Measurements from ENCODE around the gene IGFBP6.

Gene IGFBP6

DNA sequence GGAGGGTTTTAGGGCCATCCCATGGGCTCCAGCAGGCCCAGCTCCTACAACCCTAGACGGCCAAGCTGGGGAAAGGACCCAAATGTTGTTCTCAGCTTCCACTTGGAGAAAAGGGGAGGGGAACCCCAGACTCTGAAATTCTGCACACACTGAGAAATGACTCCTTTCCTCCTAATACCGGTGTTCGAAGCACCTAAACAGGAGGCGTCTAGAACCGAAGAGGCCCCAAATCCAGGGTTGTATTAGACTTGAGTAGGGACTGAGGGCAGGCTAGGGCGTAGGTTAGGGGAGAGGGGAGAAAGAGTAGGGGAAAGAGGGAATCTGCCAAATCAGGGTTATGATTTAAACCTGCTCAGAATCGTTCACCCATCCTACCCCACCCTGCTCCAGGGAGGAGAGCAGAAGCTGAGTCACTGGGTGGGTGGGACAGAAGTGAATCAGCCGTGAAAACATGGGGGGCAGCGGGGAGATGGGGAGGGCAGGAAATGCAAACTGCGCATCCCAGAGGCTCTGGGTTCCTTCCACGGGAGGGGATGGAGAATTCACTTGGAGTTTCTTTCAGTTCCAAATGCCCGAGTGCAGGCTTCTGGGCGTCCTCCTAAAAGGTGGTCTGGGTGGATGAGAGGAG is 1.0 kb downstream of the IGFBP6 start:
- H3K4me3 ChIP-seq (ENCODE audit: low read depth, low read length, poor library complexity, severe bottlenecking), result peak overlapping the region; percentile 61

DNA sequence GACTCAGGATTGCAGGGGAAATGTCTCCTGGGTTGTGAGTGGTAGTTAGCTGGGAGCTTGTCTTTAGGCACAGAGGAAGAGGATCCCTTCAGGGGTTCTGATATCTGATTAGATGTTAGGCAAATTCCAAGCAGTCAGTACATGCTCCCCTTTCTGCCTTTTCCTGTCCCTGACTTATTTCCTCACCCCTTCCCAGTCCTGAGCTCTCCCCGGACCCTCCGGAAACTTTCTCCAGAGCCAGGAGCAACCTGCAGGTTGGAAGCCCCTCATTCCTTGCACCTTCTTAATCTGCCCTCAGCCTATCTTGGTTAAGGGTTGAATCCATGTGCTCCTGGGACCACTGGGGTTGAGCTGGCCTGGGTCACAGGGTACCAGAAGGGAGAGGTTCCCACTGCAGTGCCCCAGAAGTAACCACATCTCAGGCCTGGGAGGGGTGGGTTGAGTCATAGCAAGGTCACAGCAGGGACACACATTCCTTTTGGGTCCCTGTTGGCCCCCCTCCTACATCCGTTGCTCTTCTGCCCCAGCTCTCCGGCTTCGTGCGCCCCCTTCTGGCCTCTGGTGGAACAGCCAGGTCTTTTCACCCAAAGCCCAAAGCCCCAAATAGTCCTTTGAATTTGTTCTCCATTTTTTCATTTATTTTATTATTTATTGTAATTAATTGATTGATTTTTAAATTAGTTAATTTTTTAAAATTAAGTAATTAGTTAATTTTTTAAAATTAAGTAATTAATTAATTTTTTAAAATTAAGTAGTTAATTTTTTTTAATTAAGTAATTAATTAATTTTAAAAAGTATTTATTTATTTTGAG is 1.8 kb downstream of the IGFBP6 start:
- H2AFZ ChIP-seq (ENCODE audit: low read length), result no peak overlapping the region
- H3K4me1 ChIP-seq (ENCODE audit: insufficient read depth, low read length, severe bottlenecking), result peaks cover 45% of the 10 kb centered on the region
- no peak overlapping the region for H3K27ac ChIP-seq (ENCODE audit: low read depth, low read length, poor library complexity, severe bottlenecking)
- H3K27me3 ChIP-seq (ENCODE audit: insufficient read depth, low read length), result peaks cover 5% of the 10 kb centered on the region; the same call in 1 of the 2 replicates
- no peaks in the 10 kb centered on the region for H4K20me1 ChIP-seq (ENCODE audit: insufficient read depth, low read length)
- TF ChIP-seq, protein P1, sequence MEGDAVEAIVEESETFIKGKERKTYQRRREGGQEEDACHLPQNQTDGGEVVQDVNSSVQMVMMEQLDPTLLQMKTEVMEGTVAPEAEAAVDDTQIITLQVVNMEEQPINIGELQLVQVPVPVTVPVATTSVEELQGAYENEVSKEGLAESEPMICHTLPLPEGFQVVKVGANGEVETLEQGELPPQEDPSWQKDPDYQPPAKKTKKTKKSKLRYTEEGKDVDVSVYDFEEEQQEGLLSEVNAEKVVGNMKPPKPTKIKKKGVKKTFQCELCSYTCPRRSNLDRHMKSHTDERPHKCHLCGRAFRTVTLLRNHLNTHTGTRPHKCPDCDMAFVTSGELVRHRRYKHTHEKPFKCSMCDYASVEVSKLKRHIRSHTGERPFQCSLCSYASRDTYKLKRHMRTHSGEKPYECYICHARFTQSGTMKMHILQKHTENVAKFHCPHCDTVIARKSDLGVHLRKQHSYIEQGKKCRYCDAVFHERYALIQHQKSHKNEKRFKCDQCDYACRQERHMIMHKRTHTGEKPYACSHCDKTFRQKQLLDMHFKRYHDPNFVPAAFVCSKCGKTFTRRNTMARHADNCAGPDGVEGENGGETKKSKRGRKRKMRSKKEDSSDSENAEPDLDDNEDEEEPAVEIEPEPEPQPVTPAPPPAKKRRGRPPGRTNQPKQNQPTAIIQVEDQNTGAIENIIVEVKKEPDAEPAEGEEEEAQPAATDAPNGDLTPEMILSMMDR (IDR thresholded peaks at IDR 0.05; ENCODE audit: low read length), result peak; percentile 92
- no peak for TF ChIP-seq EZH2 (IDR thresholded peaks at IDR 0.05; ENCODE audit: borderline replicate concordance, low read length)
- H3K36me3 ChIP-seq (ENCODE audit: insufficient read depth, low read length), result no peaks in the 10 kb centered on the region
- no peaks in the 10 kb centered on the region for H3F3A ChIP-seq (ENCODE audit: insufficient read depth, low read length)
- no peaks in the 10 kb centered on the region for H3K9me3 ChIP-seq (ENCODE audit: low read length)
- no peak overlapping the region for H3K4me3 ChIP-seq (ENCODE audit: low read depth, low read length, poor library complexity, severe bottlenecking)
- no peaks in the 10 kb centered on the region for H3K79me2 ChIP-seq (ENCODE audit: insufficient read depth, low read length)
- H3K9me2 ChIP-seq (ENCODE audit: low read depth, low read length), result no peaks in the 10 kb centered on the region
- no peak overlapping the region for H3K4me2 ChIP-seq (ENCODE audit: low read length)
- H3K9ac ChIP-seq (ENCODE audit: low read length), result no peak overlapping the region

More for the DNA sequence above, 1.0 kb downstream of the IGFBP6 start:
- Histone ChIP-seq H2AFZ (ENCODE audit: low read length) (no peak overlapping the region), H3K27me3 (ENCODE audit: insufficient read depth, low read length) (peaks cover 5% of the 10 kb centered on the region; the same call in 1 of the 2 replicates), H4K20me1 (ENCODE audit: insufficient read depth, low read length) (no peaks in the 10 kb centered on the region), H3F3A (ENCODE audit: insufficient read depth, low read length) (no peaks in the 10 kb centered on the region), H3K36me3 (ENCODE audit: insufficient read depth, low read length) (no peaks in the 10 kb centered on the region), H3K27ac (ENCODE audit: low read depth, low read length, poor library complexity, severe bottlenecking) (no peak overlapping the region), H3K9me2 (ENCODE audit: low read depth, low read length) (no peaks in the 10 kb centered on the region), H3K9me3 (ENCODE audit: low read length) (no peaks in the 10 kb centered on the region), H3K4me1 (ENCODE audit: insufficient read depth, low read length, severe bottlenecking) (peaks cover 37% of the 10 kb centered on the region), H3K4me2 (ENCODE audit: low read length) (peak overlapping the region; percentile 93), H3K79me2 (ENCODE audit: insufficient read depth, low read length) (no peaks in the 10 kb centered on the region), H3K9ac (ENCODE audit: low read length) (peak overlapping the region; percentile 65)
- no peak for TF ChIP-seq EZH2 (IDR thresholded peaks at IDR 0.05; ENCODE audit: borderline replicate concordance, low read length)
- TF ChIP-seq, protein P1 (IDR thresholded peaks at IDR 0.05; ENCODE audit: low read length), result no peak

DNA sequence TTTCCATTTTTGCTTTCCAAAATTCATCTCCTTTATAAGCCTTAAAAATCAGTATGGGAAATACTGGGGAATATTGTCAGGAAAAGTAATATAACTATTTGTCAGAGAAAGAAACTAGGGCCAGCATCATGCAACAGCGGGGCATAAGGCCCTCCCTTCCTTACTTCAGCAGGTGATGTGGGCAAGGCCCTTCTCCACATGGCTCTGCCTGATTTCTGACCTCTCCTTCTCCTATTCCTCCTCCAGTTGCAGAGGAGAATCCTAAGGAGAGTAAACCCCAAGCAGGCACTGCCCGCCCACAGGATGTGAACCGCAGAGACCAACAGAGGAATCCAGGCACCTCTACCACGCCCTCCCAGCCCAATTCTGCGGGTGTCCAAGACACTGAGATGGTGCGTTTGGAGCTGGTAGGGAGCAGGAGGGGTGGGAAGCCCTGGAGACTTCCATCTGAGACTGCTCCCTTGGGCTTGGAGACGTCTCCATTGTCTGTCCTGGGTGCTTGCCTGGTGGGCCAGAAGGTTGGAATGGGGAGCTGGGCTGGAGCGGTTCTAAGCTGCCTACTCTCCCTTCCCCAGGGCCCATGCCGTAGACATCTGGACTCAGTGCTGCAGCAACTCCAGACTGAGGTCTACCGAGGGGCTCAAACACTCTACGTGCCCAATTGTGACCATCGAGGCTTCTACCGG is 3.1 kb downstream of the IGFBP6 start:
- no peak for TF ChIP-seq EZH2 (IDR thresholded peaks at IDR 0.05; ENCODE audit: borderline replicate concordance, low read length)
- TF ChIP-seq, protein P1 (IDR thresholded peaks at IDR 0.05; ENCODE audit: low read length), result no peak

More for the DNA sequence above, 3.1 kb downstream of the IGFBP6 start:
- Histone ChIP-seq H3K27me3 (ENCODE audit: insufficient read depth, low read length) (peaks cover 5% of the 10 kb centered on the region; the same call in 1 of the 2 replicates), H3F3A (ENCODE audit: insufficient read depth, low read length) (no peaks in the 10 kb centered on the region), H3K9me3 (ENCODE audit: low read length) (no peaks in the 10 kb centered on the region), H4K20me1 (ENCODE audit: insufficient read depth, low read length) (no peaks in the 10 kb centered on the region), H3K4me1 (ENCODE audit: insufficient read depth, low read length, severe bottlenecking) (peaks cover 50% of the 10 kb centered on the region), H2AFZ (ENCODE audit: low read length) (no peak overlapping the region), H3K36me3 (ENCODE audit: insufficient read depth, low read length) (no peaks in the 10 kb centered on the region), H3K9me2 (ENCODE audit: low read depth, low read length) (no peaks in the 10 kb centered on the region), H3K79me2 (ENCODE audit: insufficient read depth, low read length) (no peaks in the 10 kb centered on the region), H3K27ac (ENCODE audit: low read depth, low read length, poor library complexity, severe bottlenecking) (no peak overlapping the region), H3K4me3 (ENCODE audit: low read depth, low read length, poor library complexity, severe bottlenecking) (no peak overlapping the region), H3K9ac (ENCODE audit: low read length) (no peak overlapping the region), H3K4me2 (ENCODE audit: low read length) (no peak overlapping the region)
